SU-DHL-6 (cell line): ENCODE measurements around the gene SEMA4D.

Experiments
- H2AFZ ChIP-seq: fragments of 200-600 bp; sonication (generic); 2 replicates; pipeline ENCODE4 v1.6.1; 2014; ENCODE audit warnings: low read depth, mild to moderate bottlenecking, moderate library complexity, mixed read lengths, antibody characterized with exemption, low read length; ENCODE audit not compliant: severe bottlenecking
- H3F3A ChIP-seq: fragments of 200-600 bp; shearing (Covaris generic); 2 replicates; pipeline ENCODE4 v1.6.0; 2016; ENCODE audit warnings: antibody characterized with exemption, mild to moderate bottlenecking; ENCODE audit not compliant: insufficient read depth
- H3K27ac ChIP-seq: fragments of 200-600 bp; sonication (generic); 2 replicates; pipeline ENCODE4 v1.5.1; 2016; ENCODE audit warnings: low read depth, mild to moderate bottlenecking, low read length, moderate library complexity, mixed read lengths
- H3K27me3 ChIP-seq: fragments of 200-600 bp; sonication (generic), shearing (Covaris generic); 2 replicates; pipeline ENCODE4 v1.6.0; 2014; ENCODE audit warnings: mild to moderate bottlenecking, low read length
- H3K36me3 ChIP-seq: fragments of 200-600 bp; sonication (generic); 2 replicates; pipeline ENCODE4 v1.6.1; 2014; ENCODE audit warnings: mild to moderate bottlenecking, low read length, mixed read lengths
- H3K4me2 ChIP-seq: fragments of 300-600, 200-600 bp; shearing (Covaris generic), sonication (generic); 2 replicates; pipeline ENCODE4 v1.6.0; 2014; ENCODE audit warnings: low read length, low read depth, mild to moderate bottlenecking; ENCODE audit not compliant: poor library complexity, severe bottlenecking
- H3K4me3 ChIP-seq: fragments of 200-600 bp; sonication (generic); 2 replicates; pipeline ENCODE4 v1.5.1; 2014; ENCODE audit warnings: antibody characterized with exemption, low read length, mild to moderate bottlenecking, mixed read lengths; ENCODE audit not compliant: insufficient read depth, poor library complexity, severe bottlenecking
- H3K79me2 ChIP-seq: fragments of 200-600 bp; sonication (generic); 2 replicates; pipeline ENCODE4 v1.6.1; 2014; ENCODE audit warnings: mild to moderate bottlenecking, low read length, moderate library complexity; ENCODE audit not compliant: insufficient read depth
- H3K9ac ChIP-seq: fragments of 200-600 bp; sonication (generic); 2 replicates; pipeline ENCODE4 v1.7.0; 2014; ENCODE audit warnings: mild to moderate bottlenecking, low read length
- H3K9me2 ChIP-seq: fragments of 200-600 bp; sonication (generic); replicated peaks from 2 replicates; pipeline ENCODE4 v1.6.1; 2014; ENCODE audit warnings: low read length; ENCODE audit not compliant: insufficient read depth
- H3K9me3 ChIP-seq: fragments of 200-600 bp; sonication (generic); 2 replicates; pipeline ENCODE4 v1.6.1; 2014; ENCODE audit warnings: low read length, mixed read lengths; ENCODE audit not compliant: insufficient read depth
- H4K20me1 ChIP-seq: fragments of 200-600 bp; sonication (generic); 2 replicates; pipeline ENCODE4 v1.6.1; 2014; ENCODE audit warnings: low read depth, mild to moderate bottlenecking, antibody characterized with exemption, low read length, moderate library complexity, mixed read lengths
- CTCF ChIP-seq: fragments of 200-600 bp; sonication (generic); IDR thresholded peaks from one replicate; pipeline ENCODE4 v1.5.1; 2017; ENCODE audit warnings: antibody characterized with exemption, mild to moderate bottlenecking, low read length, moderate library complexity; ENCODE audit not compliant: insufficient read depth, poor library complexity, severe bottlenecking
- EZH2phosphoT487 ChIP-seq: fragments of 200-600 bp; sonication (generic), shearing (Covaris generic); conservative IDR thresholded peaks from 2 replicates; pipeline ENCODE4 v1.6.1; 2018; ENCODE audit warnings: mild to moderate bottlenecking, antibody characterized with exemption, low read length, moderate library complexity, mixed read lengths

The SEMA4D gene

GRCh38 chr9:89532478-89532877 is 34.6 kb upstream of the SEMA4D start:
- no peak overlapping the region for H2AFZ ChIP-seq
- H3K79me2 ChIP-seq, result no peaks in the 10 kb centered on the region
- no peak overlapping the region for H3K4me3 ChIP-seq
- H3K27ac ChIP-seq, result no peak overlapping the region
- no peaks in the 10 kb centered on the region for H3K27me3 ChIP-seq
- H3K9me3 ChIP-seq, result no peaks in the 10 kb centered on the region
- no peaks in the 10 kb centered on the region for H3F3A ChIP-seq
- H4K20me1 ChIP-seq, result no peaks in the 10 kb centered on the region
- no peak overlapping the region for H3K4me2 ChIP-seq
- TF ChIP-seq EZH2phosphoT487, result no peak
- TF ChIP-seq CTCF, result no peak
- H3K9me2 ChIP-seq, result no peaks in the 10 kb centered on the region
- H3K9ac ChIP-seq, result no peak overlapping the region
- no peaks in the 10 kb centered on the region for H3K36me3 ChIP-seq

DNA sequence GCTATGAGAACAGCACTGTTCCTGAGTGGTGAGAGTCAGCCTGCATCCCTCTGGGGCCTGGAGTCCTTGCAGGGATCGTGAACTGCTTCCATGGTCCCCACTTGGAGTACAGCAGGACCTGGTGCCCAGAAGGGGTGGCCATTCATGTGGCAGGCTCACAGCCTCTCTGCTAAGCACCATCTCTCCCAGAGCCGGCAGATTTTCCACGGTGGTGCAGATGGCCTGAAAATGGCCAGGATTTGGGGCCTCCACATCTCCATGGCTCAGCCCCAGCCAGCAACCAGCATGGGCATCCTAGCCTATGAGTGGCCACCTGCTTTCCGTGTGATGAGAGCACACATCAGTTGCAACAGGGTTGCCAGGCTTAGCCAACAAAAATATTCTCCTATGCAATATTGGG is 33.9 kb upstream of the SEMA4D start:
- no peaks in the 10 kb centered on the region for H3K36me3 ChIP-seq

GRCh38 chr9:89530726-89531125 is 32.8 kb upstream of the SEMA4D start:
- H2AFZ ChIP-seq, result no peak overlapping the region
- no peak overlapping the region for H3K9ac ChIP-seq
- no peaks in the 10 kb centered on the region for H3K36me3 ChIP-seq
- H3K27me3 ChIP-seq, result no peaks in the 10 kb centered on the region
- H3K9me2 ChIP-seq, result no peaks in the 10 kb centered on the region
- no peaks in the 10 kb centered on the region for H3K9me3 ChIP-seq
- H3F3A ChIP-seq, result no peaks in the 10 kb centered on the region
- H3K79me2 ChIP-seq, result no peaks in the 10 kb centered on the region
- no peak overlapping the region for H3K4me3 ChIP-seq
- no peak overlapping the region for H3K4me2 ChIP-seq
- no peaks in the 10 kb centered on the region for H4K20me1 ChIP-seq
- TF ChIP-seq CTCF (no peak), EZH2phosphoT487 (no peak)
- no peak overlapping the region for H3K27ac ChIP-seq

More for the DNA sequence above, 33.9 kb upstream of the SEMA4D start:
- no peaks in the 10 kb centered on the region for H3K79me2 ChIP-seq
- no peak overlapping the region for H3K4me2 ChIP-seq
- H4K20me1 ChIP-seq, result no peaks in the 10 kb centered on the region
- no peaks in the 10 kb centered on the region for H3K9me2 ChIP-seq
- no peak overlapping the region for H3K4me3 ChIP-seq
- no peak for TF ChIP-seq EZH2phosphoT487
- H3K9me3 ChIP-seq, result no peaks in the 10 kb centered on the region
- H3K27ac ChIP-seq, result no peak overlapping the region
- H3F3A ChIP-seq, result no peaks in the 10 kb centered on the region
- H3K27me3 ChIP-seq, result no peaks in the 10 kb centered on the region
- no peak overlapping the region for H2AFZ ChIP-seq
- no peak overlapping the region for H3K9ac ChIP-seq

GRCh38 chr9:89529243-89530035 is 31.5 kb upstream of the SEMA4D start:
- Histone ChIP-seq H3K27ac (no peak overlapping the region), H3K9me2 (no peaks in the 10 kb centered on the region), H3F3A (no peaks in the 10 kb centered on the region), H2AFZ (no peak overlapping the region), H3K36me3 (no peaks in the 10 kb centered on the region), H3K4me3 (no peak overlapping the region), H3K79me2 (no peaks in the 10 kb centered on the region), H3K9me3 (no peaks in the 10 kb centered on the region), H4K20me1 (no peaks in the 10 kb centered on the region), H3K9ac (no peak overlapping the region), H3K27me3 (no peaks in the 10 kb centered on the region), H3K4me2 (no peak overlapping the region)
- TF ChIP-seq CTCF, result no peak
- no peak for TF ChIP-seq EZH2phosphoT487
